CD4-positive, CD25-positive, alpha-beta regulatory T cell (primary cell): ENCODE measurements around the gene OLFML2A. TPM values are rescaled to one million over a fixed set of nuclear protein-coding genes. Genes with fewer than 3 reads are reported as not detected.

Experiments
- ATAC-seq, 2 donors: fragments of 150-1000 bp; cut with Tn5 transposase; one replicate each; pipeline ENCODE4 v1.10.0; 2021; ENCODE audit warnings: low read depth in 2 of 2, moderate number of reproducible peaks in 2 of 2, moderate library complexity in 1 of 2
- DNase-seq, 3 donors: peaks; one replicate each; pipeline versions ENCODE4 v3.0.0 to v3.0.0-alpha.2; 2012 to 2022; ENCODE audit warnings: mixed read lengths in 1 of 3
- H3K27ac ChIP-seq: one replicate; pipeline ENCODE4 v1.7.0; 2013; ENCODE audit warnings: mild to moderate bottlenecking, low read length; ENCODE audit not compliant: insufficient read depth, poor library complexity, severe bottlenecking
- H3K27me3 ChIP-seq: one replicate; pipeline ENCODE4 v1.7.0; 2013; ENCODE audit warnings: low read length; ENCODE audit not compliant: control insufficient read depth, insufficient read depth
- H3K36me3 ChIP-seq: one replicate; pipeline ENCODE4 v1.7.0; 2013; ENCODE audit warnings: mild to moderate bottlenecking, low read length, moderate library complexity; ENCODE audit not compliant: control insufficient read depth, insufficient read depth
- H3K4me1 ChIP-seq: 2 replicates; pipeline ENCODE4 v1.7.0; 2013; ENCODE audit warnings: mild to moderate bottlenecking, low read length; ENCODE audit not compliant: insufficient read depth, control insufficient read depth, poor library complexity, severe bottlenecking
- H3K4me3 ChIP-seq: one replicate; pipeline ENCODE4 v1.7.0; 2013; ENCODE audit warnings: low read depth, mild to moderate bottlenecking, low read length, moderate library complexity
- H3K9me3 ChIP-seq, 2 experiments: 1 replicate in 1 of 2; 2 replicates in 1 of 2; pipeline ENCODE4 v1.7.0; 2013; ENCODE audit warnings: low read length in 2 of 2, mild to moderate bottlenecking in 1 of 2, moderate library complexity in 1 of 2; ENCODE audit not compliant: control insufficient read depth in 2 of 2
- H3K27ac Mint-ChIP-seq, 3 donors: one replicate each; pipeline ENCODE4 v1.8.0; 2020 to 2022; ENCODE audit warnings: mild to moderate bottlenecking in 3 of 3, mixed read lengths in 3 of 3, moderate library complexity in 2 of 3
- H3K27me3 Mint-ChIP-seq: one replicate; pipeline ENCODE4 v1.8.0; 2022; ENCODE audit warnings: mild to moderate bottlenecking, mixed read lengths
- H3K36me3 Mint-ChIP-seq: one replicate; pipeline ENCODE4 v1.8.0; 2020; ENCODE audit warnings: mixed read lengths
- H3K4me1 Mint-ChIP-seq, 4 donors: one replicate each; pipeline ENCODE4 v1.8.0; 2020 to 2022; ENCODE audit warnings: mixed read lengths in 4 of 4, mild to moderate bottlenecking in 1 of 4
- H3K4me3 Mint-ChIP-seq, 4 donors: one replicate each; pipeline ENCODE4 v1.8.0; 2020 to 2022; ENCODE audit warnings: mild to moderate bottlenecking in 4 of 4, mixed read lengths in 4 of 4, moderate library complexity in 3 of 4
- H3K9me3 Mint-ChIP-seq, 7 donors: one replicate each; pipeline ENCODE4 v1.8.0; 2020 to 2022; ENCODE audit warnings: mixed read lengths in 7 of 7, mild to moderate bottlenecking in 3 of 7, moderate library complexity in 2 of 7
- polyA plus RNA-seq, 4 donors: library from polyadenylated mRNA; unstranded; fragments of 300-500 nt; fragmentation: Illumina TruSeq; gene quantifications; one replicate each; pipeline ENCODE4 v1.2.3, GENCODE V29; 2021
- total RNA-seq: library from RNA; stranded (reverse); gene quantifications from one replicate; pipeline ENCODE4 v1.2.3, GENCODE V29; 2022

The OLFML2A gene
- total and polyA plus RNA-seq, 5 donors from 2014 or later, result not detected

DNA sequence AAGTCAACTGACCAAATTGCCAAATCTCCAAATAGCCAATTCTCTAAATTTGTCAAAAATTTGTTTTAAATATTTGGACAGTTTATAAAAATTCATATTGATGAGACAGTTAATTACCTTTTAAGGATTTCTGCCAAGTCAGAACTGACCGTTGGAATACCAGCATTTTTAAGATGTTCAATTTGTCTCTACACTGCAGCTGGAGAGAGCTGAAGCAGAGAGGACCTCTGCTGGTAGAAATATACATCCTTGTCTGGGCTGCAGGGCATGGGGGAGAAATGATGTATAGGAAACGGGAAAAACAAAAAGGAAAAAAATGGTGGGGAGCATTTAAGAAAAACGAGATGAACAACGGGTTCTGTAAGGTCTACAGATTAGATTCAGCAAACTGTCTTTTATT lies 22.6 kb upstream of the OLFML2A start:
- H3K36me3 Mint-ChIP-seq, result no peaks in the 10 kb centered on the region
- Histone ChIP-seq H3K27ac (no peak overlapping the region), H3K4me1 (no peaks in the 10 kb centered on the region), H3K36me3 (no peaks in the 10 kb centered on the region), H3K9me3 (no peaks in the 10 kb centered on the region), H3K27me3 (peaks cover 41% of the 10 kb centered on the region), H3K4me3 (no peak overlapping the region)
- H3K27me3 Mint-ChIP-seq, result peaks cover 69% of the 10 kb centered on the region
- no peak overlapping the region for H3K27ac Mint-ChIP-seq
- peaks cover 0 to 2% (median 0%) of the 10 kb centered on the region in 4 donors for H3K4me1 Mint-ChIP-seq
- no peak for DNase-seq
- peaks cover 0 to 3% (median 0%) of the 10 kb centered on the region in 7 donors for H3K9me3 Mint-ChIP-seq
- no peak for ATAC-seq
- no peak overlapping the region for H3K4me3 Mint-ChIP-seq

DNA sequence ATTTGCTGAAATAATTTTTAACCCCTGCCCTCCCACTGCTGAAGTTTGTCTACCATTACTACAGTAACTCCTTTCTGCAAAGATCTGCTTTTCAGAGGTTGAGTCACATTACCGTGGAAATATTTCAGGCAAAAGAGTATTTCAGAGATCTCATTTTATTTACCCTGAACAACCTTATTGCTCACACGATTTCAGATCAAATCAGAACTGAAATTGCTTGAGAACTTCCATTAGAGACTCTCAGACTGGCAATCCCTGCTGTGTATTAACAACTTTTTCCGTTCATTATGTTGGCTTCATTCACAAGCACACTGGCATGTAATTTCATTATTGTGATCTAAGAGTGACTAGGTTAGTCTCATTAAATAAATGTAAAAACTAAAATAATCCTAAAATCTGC lies 21.9 kb upstream of the OLFML2A start:
- no peak for ATAC-seq
- peaks cover 0 to 2% (median 0%) of the 10 kb centered on the region in 4 donors for H3K4me1 Mint-ChIP-seq
- H3K27me3 Mint-ChIP-seq, result peaks cover 75% of the 10 kb centered on the region
- no peak for DNase-seq
- no peaks in the 10 kb centered on the region for H3K36me3 ChIP-seq
- no peaks in the 10 kb centered on the region for H3K4me1 ChIP-seq
- H3K4me3 ChIP-seq, result no peak overlapping the region
- H3K9me3 Mint-ChIP-seq, result peaks cover 0 to 3% (median 0%) of the 10 kb centered on the region in 7 donors
- no peaks in the 10 kb centered on the region for H3K9me3 ChIP-seq
- H3K27me3 ChIP-seq, result peaks cover 41% of the 10 kb centered on the region
- H3K36me3 Mint-ChIP-seq, result no peaks in the 10 kb centered on the region
- no peak overlapping the region for H3K27ac ChIP-seq
- no peak overlapping the region for H3K27ac Mint-ChIP-seq
- H3K4me3 Mint-ChIP-seq, result no peak overlapping the region

DNA sequence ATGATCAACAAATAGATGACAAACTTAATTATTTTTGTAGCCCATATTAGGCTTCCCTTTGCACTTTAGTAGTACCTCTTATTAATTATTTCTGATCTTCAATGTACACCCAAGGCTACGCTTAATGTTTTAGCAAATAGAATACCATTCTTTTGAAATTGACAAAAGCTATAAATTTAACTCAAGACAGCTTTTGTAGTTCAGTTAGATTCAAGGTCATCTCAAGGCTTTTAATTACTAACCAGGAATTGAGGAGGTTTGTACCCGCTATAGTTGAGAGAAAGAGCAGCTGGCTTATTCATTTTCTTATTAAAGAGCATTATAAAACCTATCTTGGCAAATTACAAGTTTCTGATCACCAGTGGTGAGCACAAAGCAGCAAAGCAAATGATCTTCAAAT lies 20.9 kb upstream of the OLFML2A start:
- Mint-ChIP-seq H3K9me3 (peaks cover 0 to 1% (median 0%) of the 10 kb centered on the region in 7 donors), H3K36me3 (no peaks in the 10 kb centered on the region), H3K4me1 (peaks cover 0 to 2% (median 0%) of the 10 kb centered on the region in 4 donors), H3K27me3 (peaks cover 79% of the 10 kb centered on the region), H3K27ac (no peak overlapping the region), H3K4me3 (no peak overlapping the region)
- Histone ChIP-seq H3K27ac (no peak overlapping the region), H3K9me3 (no peaks in the 10 kb centered on the region), H3K27me3 (peaks cover 41% of the 10 kb centered on the region), H3K4me3 (no peak overlapping the region), H3K36me3 (no peaks in the 10 kb centered on the region), H3K4me1 (no peaks in the 10 kb centered on the region)
- no peak for ATAC-seq
- no peak for DNase-seq

DNA sequence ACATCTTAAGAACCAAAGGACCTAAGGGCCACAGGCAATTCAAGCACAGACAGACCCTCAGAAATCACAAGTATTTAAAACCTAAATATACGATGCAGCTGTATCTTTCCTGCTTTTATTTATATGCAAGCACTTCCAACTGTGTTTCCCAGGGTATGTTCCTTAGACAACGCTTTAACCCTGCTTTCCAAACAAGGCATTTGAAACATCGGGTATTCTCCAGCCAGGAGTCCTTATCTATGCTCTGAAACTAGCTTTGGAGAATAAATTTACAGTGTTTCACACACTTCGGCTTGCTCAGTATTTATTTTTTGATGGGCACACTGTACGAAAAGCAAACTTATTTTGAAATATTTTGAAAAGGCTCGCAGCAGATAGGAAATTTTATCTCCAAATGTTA lies 19.3 kb upstream of the OLFML2A start:
- DNase-seq, result no peak
- Mint-ChIP-seq H3K27me3 (peaks cover 84% of the 10 kb centered on the region), H3K4me3 (no peak overlapping the region), H3K36me3 (no peaks in the 10 kb centered on the region), H3K4me1 (peaks cover 0 to 2% (median 0%) of the 10 kb centered on the region in 4 donors), H3K9me3 (peaks cover 0 to 1% (median 0%) of the 10 kb centered on the region in 7 donors), H3K27ac (no peak overlapping the region)
- Histone ChIP-seq H3K36me3 (no peaks in the 10 kb centered on the region), H3K27ac (no peak overlapping the region), H3K27me3 (peaks cover 55% of the 10 kb centered on the region), H3K9me3 (no peaks in the 10 kb centered on the region), H3K4me3 (no peak overlapping the region), H3K4me1 (no peaks in the 10 kb centered on the region)
- no peak for ATAC-seq

GRCh38 chr9:124758061-124758460 lies 18.9 kb upstream of the OLFML2A start:
- Histone ChIP-seq H3K27me3 (peaks cover 59% of the 10 kb centered on the region), H3K27ac (no peak overlapping the region), H3K4me1 (no peaks in the 10 kb centered on the region), H3K9me3 (no peaks in the 10 kb centered on the region), H3K4me3 (no peak overlapping the region), H3K36me3 (no peaks in the 10 kb centered on the region)
- ATAC-seq, result no peak
- Mint-ChIP-seq H3K27me3 (peaks cover 84% of the 10 kb centered on the region), H3K4me3 (no peak overlapping the region), H3K4me1 (peaks cover 0 to 2% (median 0%) of the 10 kb centered on the region in 4 donors), H3K36me3 (no peaks in the 10 kb centered on the region), H3K9me3 (peaks cover 0 to 1% (median 0%) of the 10 kb centered on the region in 7 donors), H3K27ac (no peak overlapping the region)
- DNase-seq, result no peak

GRCh38 chr9:124758691-124759090 lies 18.2 kb upstream of the OLFML2A start:
- H3K36me3 ChIP-seq, result no peaks in the 10 kb centered on the region
- no peaks in the 10 kb centered on the region for H3K9me3 ChIP-seq
- H3K27me3 ChIP-seq, result peaks cover 58% of the 10 kb centered on the region
- Mint-ChIP-seq H3K9me3 (peaks cover 0 to 1% (median 0%) of the 10 kb centered on the region in 7 donors), H3K27me3 (peaks cover 88% of the 10 kb centered on the region), H3K36me3 (no peaks in the 10 kb centered on the region), H3K27ac (no peak overlapping the region), H3K4me3 (no peak overlapping the region), H3K4me1 (peaks cover 0 to 2% (median 0%) of the 10 kb centered on the region in 4 donors)
- no peak for DNase-seq
- H3K27ac ChIP-seq, result no peak overlapping the region
- ATAC-seq, result no peak
- no peak overlapping the region for H3K4me3 ChIP-seq
- no peaks in the 10 kb centered on the region for H3K4me1 ChIP-seq

- Histone ChIP-seq H3K9me3 (no peaks in the 10 kb centered on the region), H3K36me3 (no peaks in the 10 kb centered on the region), H3K4me1 (no peaks in the 10 kb centered on the region), H3K4me3 (no peak overlapping the region), H3K27me3 (peaks cover 58% of the 10 kb centered on the region), H3K27ac (no peak overlapping the region)
- H3K4me1 Mint-ChIP-seq, result peaks cover 0 to 1% (median 0%) of the 10 kb centered on the region in 4 donors
- ATAC-seq (no peak), DNase-seq (no peak)
- H3K4me3 Mint-ChIP-seq, result no peak overlapping the region
- H3K9me3 Mint-ChIP-seq, result peaks cover 0 to 1% (median 0%) of the 10 kb centered on the region in 7 donors
- H3K36me3 Mint-ChIP-seq, result no peaks in the 10 kb centered on the region
- no peak overlapping the region for H3K27ac Mint-ChIP-seq
- H3K27me3 Mint-ChIP-seq, result peaks cover 89% of the 10 kb centered on the region
Observed at GRCh38 chr9:124759327-124759726, 17.6 kb upstream of the OLFML2A start.

DNA sequence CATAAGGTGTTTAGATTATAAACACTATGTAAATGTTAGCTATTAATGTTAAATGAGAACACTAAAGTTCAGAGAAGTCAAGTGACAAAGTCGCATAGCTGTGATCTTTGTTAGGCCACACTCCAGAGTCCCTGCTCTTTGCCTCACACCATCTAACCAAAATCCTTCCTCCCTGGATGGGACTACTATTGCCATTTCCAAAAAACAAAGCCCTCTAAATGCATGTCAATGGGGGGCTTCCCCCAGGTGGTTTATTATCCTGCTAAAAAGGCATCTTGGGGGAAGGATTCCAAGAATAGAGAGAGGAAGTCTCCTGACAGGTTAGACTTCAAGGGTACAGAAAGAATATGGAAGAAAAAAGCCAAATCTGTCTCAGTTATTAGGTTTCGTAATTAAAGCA lies 16.2 kb upstream of the OLFML2A start:
- H3K4me1 Mint-ChIP-seq, result no peaks in the 10 kb centered on the region
- DNase-seq (no peak), ATAC-seq (no peak)
- H3K27me3 ChIP-seq, result peaks cover 52% of the 10 kb centered on the region
- H3K9me3 Mint-ChIP-seq, result no peaks in the 10 kb centered on the region
- H3K36me3 Mint-ChIP-seq, result no peaks in the 10 kb centered on the region
- H3K9me3 ChIP-seq, result no peaks in the 10 kb centered on the region
- no peak overlapping the region for H3K27ac Mint-ChIP-seq
- H3K4me3 Mint-ChIP-seq, result no peak overlapping the region
- no peaks in the 10 kb centered on the region for H3K36me3 ChIP-seq
- no peak overlapping the region for H3K4me3 ChIP-seq
- H3K4me1 ChIP-seq, result no peaks in the 10 kb centered on the region
- peaks cover 87% of the 10 kb centered on the region for H3K27me3 Mint-ChIP-seq
- no peak overlapping the region for H3K27ac ChIP-seq
